PC-9 (cell line): ENCODE data around the gene SLC9A9.

Source experiments
- CTCF ChIP-seq: fragments of 200-600 bp; sonication (generic); conservative IDR thresholded peaks from 2 replicates; pipeline ENCODE4 v1.6.1; 2017; ENCODE audit warnings: mixed run types, antibody characterized with exemption, mild to moderate bottlenecking, moderate library complexity
- EZH2 ChIP-seq: fragments of 200-600 bp; sonication (generic); IDR thresholded peaks from 2 replicates; pipeline ENCODE4 v1.8.0; 2017; ENCODE audit warnings: antibody characterized with exemption, low read depth

GRCh38 chr3:143255739-143256138 is 592.5 kb downstream of the SLC9A9 start:
- TF ChIP-seq EZH2 = no peak
- no peak for TF ChIP-seq CTCF
